Skeletal muscle tissue (tissue), 4 donors: ENCODE results near the gene GRB10. TPM values are rescaled to one million over a fixed set of nuclear protein-coding genes. Genes with fewer than 3 reads are reported as not detected.

Source experiments
- H3K27ac ChIP-seq: one replicate; pipeline ENCODE4 v1.7.0; 2013; ENCODE audit warnings: mild to moderate bottlenecking, low read depth, low read length, inconsistent platforms
- H3K27me3 ChIP-seq, 3 donors: one replicate each; pipeline ENCODE4 v1.7.0; 2013; ENCODE audit warnings: low read length in 3 of 3; ENCODE audit not compliant: control insufficient read depth in 3 of 3, insufficient read depth in 3 of 3
- H3K36me3 ChIP-seq, 3 donors: one replicate each; pipeline ENCODE4 v1.7.0; 2013; ENCODE audit warnings: low read length in 3 of 3; ENCODE audit not compliant: control insufficient read depth in 3 of 3, insufficient read depth in 3 of 3
- H3K4me1 ChIP-seq, 3 donors: one replicate each; pipeline ENCODE4 v1.7.0; 2013; ENCODE audit warnings: low read length in 3 of 3, mild to moderate bottlenecking in 3 of 3; ENCODE audit not compliant: control insufficient read depth in 3 of 3, insufficient read depth in 3 of 3
- H3K4me3 ChIP-seq, 3 donors: one replicate each; pipeline ENCODE4 v1.7.0; 2013; ENCODE audit warnings: low read length in 3 of 3
- H3K9ac ChIP-seq, 3 donors: one replicate each; pipeline ENCODE4 v1.7.0; 2013; ENCODE audit warnings: low read length in 3 of 3, mild to moderate bottlenecking in 3 of 3, moderate library complexity in 2 of 3, low read depth in 1 of 3
- H3K9me3 ChIP-seq, 3 donors: one replicate each; pipeline ENCODE4 v1.7.0; 2013; ENCODE audit warnings: low read length in 3 of 3; ENCODE audit not compliant: control insufficient read depth in 3 of 3
- total RNA-seq: library from RNA; depleted of rRNA; stranded (reverse); fragments of >200 nt; gene quantifications from one replicate; pipeline ENCODE4 v1.2.3, GENCODE V29; 2014
- donor health status: Osteomylitis.

The GRB10 gene
- total RNA-seq, 1 donor from 2014 or later = 17.7 TPM

DNA sequence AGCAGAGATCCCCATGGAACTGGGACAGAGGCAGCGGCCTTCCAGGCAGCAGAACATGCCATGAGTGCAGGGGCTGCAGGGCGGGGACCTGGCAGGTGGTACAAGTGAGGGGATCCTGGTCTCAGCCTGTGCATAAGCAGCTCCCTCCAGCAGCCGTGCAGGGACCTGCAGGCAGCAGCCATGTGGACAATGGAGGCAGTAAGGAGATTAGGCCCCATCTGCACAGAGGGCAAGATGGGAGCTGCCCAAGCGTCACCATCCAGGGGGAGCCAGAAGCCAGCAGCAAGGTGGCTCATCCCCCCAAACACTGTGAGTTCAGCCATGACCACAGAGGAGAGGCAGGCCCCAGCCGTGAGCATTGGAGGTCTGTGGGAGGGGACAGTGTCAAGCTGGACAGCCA is 220.6 kb downstream of the GRB10 start:
- Histone ChIP-seq H3K4me3 (no peak overlapping the region), H3K4me1 (no peaks in the 10 kb centered on the region), H3K9ac (no peak overlapping the region), H3K9me3 (no peaks in the 10 kb centered on the region), H3K27ac (no peak overlapping the region), H3K36me3 (no peaks in the 10 kb centered on the region), H3K27me3 (peaks cover 0 to 15% (median 12%) of the 10 kb centered on the region in 3 donors)

DNA sequence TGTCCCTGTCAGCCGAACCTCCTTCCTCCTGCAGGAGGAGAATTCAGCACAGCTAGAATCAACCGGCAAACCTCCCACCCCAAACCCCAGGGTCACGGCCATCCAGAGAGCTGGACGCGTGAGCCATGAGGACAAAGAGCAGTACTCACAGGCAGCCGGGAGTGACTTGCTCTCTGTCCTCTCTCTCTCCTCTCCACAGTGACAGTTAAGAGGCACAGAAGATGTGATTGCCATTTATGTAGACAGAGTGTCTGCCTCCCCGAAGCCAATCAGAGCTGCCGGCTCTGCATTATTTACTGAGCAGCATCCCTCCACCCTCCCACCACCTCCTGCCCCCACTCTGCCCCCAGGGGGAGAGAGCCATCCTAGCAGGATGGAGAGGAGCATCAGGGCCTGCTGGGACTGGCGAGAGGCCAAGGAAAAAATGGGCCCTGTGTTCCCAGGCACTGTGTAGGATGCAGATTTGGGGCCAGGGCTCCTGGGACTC is 221.8 kb downstream of the GRB10 start:
- H3K4me1 ChIP-seq = peaks cover 0 to 2% (median 0%) of the 10 kb centered on the region in 3 donors
- H3K27ac ChIP-seq = no peak overlapping the region
- H3K9me3 ChIP-seq = no peaks in the 10 kb centered on the region
- H3K4me3 ChIP-seq = no peak overlapping the region
- H3K27me3 ChIP-seq = peaks cover 0 to 15% (median 12%) of the 10 kb centered on the region in 3 donors
- no peak overlapping the region for H3K9ac ChIP-seq
- H3K36me3 ChIP-seq = no peaks in the 10 kb centered on the region

DNA sequence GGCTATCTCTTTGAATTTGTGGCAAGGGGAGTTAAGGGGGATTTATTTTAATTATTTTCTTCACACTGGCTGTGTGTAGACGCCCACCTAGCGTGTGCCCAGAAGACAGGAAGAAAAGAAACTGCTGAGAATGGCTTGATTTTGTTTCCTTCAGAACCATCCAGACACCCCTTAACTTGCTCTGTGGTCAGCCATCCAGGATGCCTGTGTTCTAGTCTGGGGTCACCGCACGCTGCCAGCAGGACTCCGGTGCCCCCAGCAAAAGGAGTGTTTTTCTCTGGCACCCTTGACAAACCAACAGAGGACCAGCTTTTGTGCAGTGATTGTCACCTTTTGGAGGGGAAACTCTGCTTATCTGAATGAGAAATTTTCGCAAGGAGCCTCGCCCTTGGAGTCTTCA is 222.8 kb downstream of the GRB10 start:
- Histone ChIP-seq H3K27ac (no peak overlapping the region), H3K9ac (no peak overlapping the region), H3K27me3 (peaks cover 0 to 15% (median 12%) of the 10 kb centered on the region in 3 donors)

DNA sequence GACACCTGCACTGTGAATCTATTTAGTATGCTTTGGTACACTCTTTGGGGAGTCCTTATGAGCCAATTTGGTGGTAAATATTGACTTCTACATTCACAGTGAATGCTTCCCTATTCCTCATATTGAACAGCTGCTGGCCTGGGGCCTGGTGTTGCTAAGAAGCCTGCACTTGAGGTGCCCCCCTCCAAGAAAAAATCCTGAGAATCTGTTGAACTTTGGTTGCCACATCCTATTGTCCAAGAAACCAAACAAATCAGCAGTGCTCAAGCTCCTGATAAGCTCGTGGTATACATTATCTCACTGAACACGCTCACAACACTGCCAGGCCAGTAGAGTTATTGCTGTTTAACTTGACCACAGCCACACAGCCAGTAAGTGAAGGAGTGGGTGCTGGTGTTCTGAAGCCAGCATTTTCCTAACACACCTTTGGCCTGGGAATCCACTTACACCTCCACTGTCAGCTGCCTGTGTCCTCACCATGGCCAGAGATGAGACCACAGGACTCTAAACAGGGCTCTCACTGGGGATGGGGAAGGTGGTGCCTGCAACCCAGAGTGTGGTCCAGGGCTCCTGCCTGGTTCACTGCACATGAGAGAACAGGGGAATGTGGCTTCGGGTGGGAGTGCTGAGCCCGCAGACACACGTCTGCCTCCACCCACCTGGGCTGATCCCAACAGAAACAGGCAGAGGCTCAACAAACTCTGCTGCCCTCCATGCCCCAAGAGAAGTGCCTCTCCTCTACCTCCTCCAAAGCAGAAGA is 224.2 kb downstream of the GRB10 start:
- Histone ChIP-seq H3K27me3 (peaks cover 0 to 12% (median 12%) of the 10 kb centered on the region in 3 donors), H3K27ac (no peak overlapping the region), H3K9me3 (no peaks in the 10 kb centered on the region), H3K9ac (no peak overlapping the region), H3K4me3 (no peak overlapping the region), H3K4me1 (peaks cover 0 to 2% (median 0%) of the 10 kb centered on the region in 3 donors), H3K36me3 (no peaks in the 10 kb centered on the region)

More for the DNA sequence above, 222.8 kb downstream of the GRB10 start:
- Histone ChIP-seq H3K4me3 (no peak overlapping the region), H3K36me3 (no peaks in the 10 kb centered on the region), H3K9me3 (no peaks in the 10 kb centered on the region), H3K4me1 (peaks cover 0 to 2% (median 0%) of the 10 kb centered on the region in 3 donors)

DNA sequence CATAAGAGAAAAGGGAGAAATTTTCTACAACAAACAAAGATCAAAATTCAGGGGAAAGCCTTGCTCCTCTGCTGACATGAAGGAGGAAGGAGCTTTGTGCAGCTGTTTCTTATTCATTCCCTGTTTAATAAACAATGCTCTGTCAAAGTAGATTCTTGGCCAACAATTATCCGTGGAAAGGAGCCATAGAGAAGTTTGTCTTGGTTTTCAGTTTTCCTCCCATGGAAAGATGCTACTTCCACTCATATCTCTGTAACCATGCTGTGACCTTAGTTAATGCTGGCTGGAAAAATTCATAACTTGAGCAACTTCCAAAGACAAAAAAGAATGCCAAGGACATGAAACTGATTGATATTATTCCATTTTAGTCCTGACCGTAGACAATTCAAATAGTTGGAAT is 225.6 kb downstream of the GRB10 start:
- no peak overlapping the region for H3K27ac ChIP-seq
- H3K4me3 ChIP-seq = no peak overlapping the region
- peaks cover 0 to 2% (median 0%) of the 10 kb centered on the region in 3 donors for H3K4me1 ChIP-seq
- no peaks in the 10 kb centered on the region for H3K36me3 ChIP-seq
- H3K27me3 ChIP-seq = peaks cover 0 to 12% (median 12%) of the 10 kb centered on the region in 3 donors
- no peak overlapping the region for H3K9ac ChIP-seq
- no peaks in the 10 kb centered on the region for H3K9me3 ChIP-seq

DNA sequence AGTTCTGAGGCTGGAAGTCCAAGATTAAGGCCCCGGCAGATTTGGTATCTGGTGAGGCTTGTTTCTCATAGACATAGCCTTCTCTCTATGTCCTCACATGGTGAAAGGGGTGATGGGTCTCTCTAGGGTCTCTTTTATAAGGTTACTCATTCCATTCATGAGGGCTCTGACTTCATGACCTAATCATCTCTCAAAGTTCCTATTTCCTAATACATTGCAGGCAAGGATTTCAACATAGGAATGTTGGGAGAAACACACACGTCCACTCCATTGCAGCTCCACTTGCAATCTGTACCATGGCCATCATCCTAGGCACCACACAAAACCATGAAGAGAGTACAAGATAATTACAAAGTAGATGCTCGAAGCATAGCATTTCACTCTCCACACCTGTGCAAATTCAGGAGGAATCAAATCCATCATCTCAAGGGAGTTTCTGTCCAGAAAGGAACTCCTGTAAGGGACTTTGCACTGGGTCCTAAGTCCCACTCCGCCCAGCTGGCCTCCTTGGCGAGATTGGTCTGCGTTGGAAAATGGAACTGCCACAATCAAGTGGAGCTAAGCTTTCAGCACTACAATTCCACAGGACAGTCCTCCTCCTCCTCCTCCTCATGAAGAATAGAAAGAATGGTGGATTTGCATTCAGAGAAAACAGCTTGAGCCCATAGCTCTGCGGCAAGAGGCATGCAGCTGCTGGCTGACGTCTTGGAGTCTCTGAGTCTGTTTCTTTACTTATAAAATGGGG is 226.3 kb downstream of the GRB10 start:
- Histone ChIP-seq H3K27me3 (peaks cover 0 to 12% (median 8%) of the 10 kb centered on the region in 3 donors), H3K36me3 (no peaks in the 10 kb centered on the region), H3K4me3 (no peak overlapping the region), H3K27ac (no peak overlapping the region), H3K4me1 (peaks cover 0 to 2% (median 0%) of the 10 kb centered on the region in 3 donors), H3K9me3 (no peaks in the 10 kb centered on the region), H3K9ac (no peak overlapping the region)

DNA sequence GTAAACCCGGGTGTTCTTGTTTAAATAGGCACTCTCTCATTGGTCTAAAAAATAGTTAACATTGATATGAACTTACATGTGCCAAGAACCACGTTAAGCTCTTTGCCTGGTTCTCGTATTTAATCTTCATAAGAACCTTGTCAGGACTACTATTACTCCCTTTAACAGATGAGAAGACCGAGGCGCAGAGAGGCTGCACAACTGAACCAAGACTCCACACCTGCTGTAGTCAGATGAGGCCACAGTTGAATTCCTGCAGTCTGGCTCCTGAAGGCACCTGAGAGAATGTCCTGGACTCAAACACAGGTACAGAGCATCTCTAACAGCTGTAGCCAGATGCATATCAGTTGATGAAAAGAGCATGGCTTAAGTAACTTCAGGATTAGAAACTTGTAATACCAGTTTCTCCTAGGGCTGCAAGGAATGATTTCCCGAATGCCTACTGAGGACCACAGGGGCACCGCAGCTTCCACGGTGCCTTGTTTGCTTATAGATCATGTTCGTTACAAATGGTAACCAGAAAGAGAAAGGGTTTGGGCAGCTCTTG is 227.0 kb downstream of the GRB10 start:
- H3K27ac ChIP-seq = no peak overlapping the region
- no peak overlapping the region for H3K9ac ChIP-seq
- peaks cover 0 to 2% (median 0%) of the 10 kb centered on the region in 3 donors for H3K4me1 ChIP-seq
- no peak overlapping the region for H3K4me3 ChIP-seq
- no peaks in the 10 kb centered on the region for H3K36me3 ChIP-seq
- peaks cover 0 to 9% (median 8%) of the 10 kb centered on the region in 3 donors for H3K27me3 ChIP-seq
- no peaks in the 10 kb centered on the region for H3K9me3 ChIP-seq

DNA sequence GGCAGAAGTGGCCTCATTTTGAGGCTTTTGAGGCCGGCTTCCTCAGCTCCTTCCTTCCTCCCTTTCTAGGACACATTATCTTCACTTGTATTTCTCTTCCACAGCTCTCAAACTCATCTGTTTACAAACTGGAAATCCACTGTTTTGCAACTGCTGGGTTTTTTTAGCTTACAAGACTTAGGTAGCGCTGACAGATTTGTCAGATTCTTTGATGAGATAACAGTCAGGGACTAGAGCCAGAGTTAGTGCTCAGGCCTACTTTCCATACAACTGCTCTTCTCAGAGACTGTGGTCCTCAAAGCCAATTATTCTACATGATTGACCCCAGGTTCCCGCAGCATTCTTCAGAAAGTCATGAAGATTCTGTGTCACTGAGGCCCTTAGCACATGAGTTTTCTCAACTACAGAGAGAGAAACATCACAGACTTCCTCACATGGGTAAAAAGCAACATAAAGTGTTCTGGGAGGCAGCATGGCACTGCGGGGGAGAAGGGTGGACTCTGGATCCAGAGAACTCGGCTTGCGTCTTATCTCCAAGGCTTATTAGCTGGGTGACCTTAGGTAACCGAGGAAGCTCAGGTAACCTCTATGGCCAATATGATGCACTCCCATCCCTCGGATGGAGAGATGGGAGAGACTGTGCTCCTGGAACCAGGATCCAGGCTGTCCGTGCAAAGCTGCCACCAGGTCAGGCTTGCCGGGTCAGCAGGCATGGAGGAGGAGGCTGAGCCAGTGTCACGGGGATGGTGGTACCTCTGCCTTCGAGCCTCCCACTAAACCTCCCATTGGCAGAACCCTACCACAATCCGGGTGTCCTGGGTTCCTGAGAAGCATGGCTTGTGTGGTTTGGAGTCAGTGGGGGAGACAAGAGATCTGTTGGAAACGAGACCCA is 228.0 kb downstream of the GRB10 start:
- peaks cover 0 to 2% (median 0%) of the 10 kb centered on the region in 3 donors for H3K4me1 ChIP-seq
- peaks cover 0 to 8% (median 6%) of the 10 kb centered on the region in 3 donors for H3K27me3 ChIP-seq
- no peaks in the 10 kb centered on the region for H3K36me3 ChIP-seq
- H3K4me3 ChIP-seq = no peak overlapping the region
- H3K9me3 ChIP-seq = no peaks in the 10 kb centered on the region
- no peak overlapping the region for H3K27ac ChIP-seq
- no peak overlapping the region for H3K9ac ChIP-seq

DNA sequence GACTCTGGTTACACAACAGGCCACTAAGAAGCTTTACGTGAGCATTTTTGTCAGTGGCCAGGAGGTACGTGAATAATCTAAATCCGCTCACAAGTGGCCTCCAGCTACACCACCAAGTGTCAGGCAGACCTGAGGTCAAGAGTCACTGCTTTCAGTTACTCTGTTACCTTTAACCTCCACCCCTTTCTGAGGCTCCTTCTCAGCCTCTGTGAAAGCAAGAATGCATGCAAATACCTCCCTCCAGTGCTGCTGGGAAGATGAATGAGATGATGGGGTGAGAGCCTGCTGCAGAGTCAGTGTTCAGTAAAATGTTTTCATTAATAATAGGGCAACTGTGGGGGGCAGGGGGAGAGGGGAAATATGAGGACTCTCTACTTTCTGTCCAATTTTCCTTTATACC is 228.7 kb downstream of the GRB10 start:
- H3K27me3 ChIP-seq = peaks cover 0 to 6% (median 5%) of the 10 kb centered on the region in 3 donors
- no peaks in the 10 kb centered on the region for H3K9me3 ChIP-seq
- H3K27ac ChIP-seq = no peak overlapping the region
- no peaks in the 10 kb centered on the region for H3K36me3 ChIP-seq
- no peak overlapping the region for H3K4me3 ChIP-seq
- no peak overlapping the region for H3K9ac ChIP-seq
- peaks cover 0 to 2% (median 0%) of the 10 kb centered on the region in 3 donors for H3K4me1 ChIP-seq
